ENCODE results near the gene ZNF550. TPM values are rescaled to one million over a fixed set of nuclear protein-coding genes. Genes with fewer than 3 reads are reported as not detected.

The ZNF550 gene
- total RNA-seq, 2 experiments from 2014 or later = 15.7 to 20.0 TPM

DNA sequence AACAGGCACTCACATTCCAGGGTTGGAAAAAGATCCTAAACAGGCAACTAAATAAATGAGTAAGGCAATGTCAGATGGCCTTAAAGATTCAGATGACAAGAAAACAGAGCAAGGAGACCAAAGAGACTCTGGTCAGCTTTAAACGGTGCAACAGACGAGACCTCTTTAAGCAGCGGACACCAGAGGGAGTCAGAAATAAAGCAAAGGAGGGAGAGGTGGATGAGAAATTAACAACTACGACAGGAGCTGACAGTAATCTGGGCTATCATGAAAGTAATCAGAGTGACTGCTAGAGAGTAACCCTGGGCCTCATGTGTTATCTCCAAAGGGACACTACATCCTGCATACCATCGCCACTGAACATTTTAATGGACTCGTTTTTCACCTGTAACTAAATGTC is 1.1 kb downstream of the ZNF550 start:
- DNase-seq = no peak
- Histone ChIP-seq H3K36me3 (ENCODE audit: insufficient read depth, low read length) (peaks cover 27% of the 10 kb centered on the region), H3K4me1 (ENCODE audit: insufficient read depth, low read length) (peaks cover 25% of the 10 kb centered on the region), H3K4me3 (ENCODE audit: low read length) (peak overlapping the region; percentile 94), H3K27me3 (ENCODE audit: control insufficient read depth in 1 of 2, insufficient read depth in 2 of 2, low read length in 2 of 2) (peaks cover 0 to 5% of the 10 kb centered on the region in 2 experiments), H3K9me3 (ENCODE audit: control insufficient read depth in 1 of 2, insufficient read depth in 1 of 2, low read length in 2 of 2) (peaks cover 20 to 34% of the 10 kb centered on the region in 2 experiments), H3K27ac (ENCODE audit: low read depth in 1 of 2, low read length in 2 of 2) (no peak overlapping the region)
- ChIA-PET POLR2A (interaction anchor here (1.1 to 1.6 kb wide), 4 partner anchors 20 to 168 kb away, joined by 3 to 6 read pairs (median 4); partner anchors contain the start of genes ZNF416 and ZNF773), CTCF (interaction anchor here (1.1 kb wide), 1 partner anchor 20 kb away, joined by 4 read pairs; the partner anchor contains the start of gene ZNF416)
- peak overlapping the region; percentile 95 for H3K4me3 Mint-ChIP-seq
- peaks cover 9% of the 10 kb centered on the region for H3K27me3 Mint-ChIP-seq
- TF ChIP-seq CTCF (IDR thresholded peaks at IDR 0.05) = no peak
- H3K4me1 Mint-ChIP-seq (ENCODE audit: low read depth) = peaks cover 34% of the 10 kb centered on the region
- peaks cover 16% of the 10 kb centered on the region for H3K9me3 Mint-ChIP-seq
- H3K36me3 Mint-ChIP-seq (ENCODE audit: low read depth) = peaks cover 85% of the 10 kb centered on the region
- peak overlapping the region; percentile 64 for H3K27ac Mint-ChIP-seq
- intact Hi-C loops (cut with DNase I, micrococcal nuclease) = loop anchor here (2.0 kb wide), 5 partner anchors 32 to 148 kb away; partner anchors contain the start of genes ZNF549 (in 2 of the 2), ZNF17 (in 1 of the 2), ZNF749 (in 1 of the 2) and ZNF773 (in 1 of the 2)
- no peak for ATAC-seq (ENCODE audit: poor library complexity)

GRCh38 chr19:57557659-57558058 is 2.0 kb downstream of the ZNF550 start:
- no peak for TF ChIP-seq CTCF (IDR thresholded peaks at IDR 0.05)
- ChIA-PET POLR2A (interaction anchor here (1.6 kb wide), 1 partner anchor 21 kb away, joined by 6 read pairs; the partner anchor contains the start of gene ZNF416), CTCF (no interaction called here)
- ATAC-seq (ENCODE audit: poor library complexity) (no peak), DNase-seq (no peak)
- no peak overlapping the region for H3K4me3 ChIP-seq (ENCODE audit: low read length)
- H3K4me1 Mint-ChIP-seq (ENCODE audit: low read depth) = peaks cover 34% of the 10 kb centered on the region
- peak overlapping the region; percentile 95 for H3K4me3 Mint-ChIP-seq
- intact Hi-C loops (cut with DNase I, micrococcal nuclease) = loop anchor here (2.0 kb wide), 5 partner anchors 31 to 147 kb away; partner anchors contain the start of genes ZNF549 (in 2 of the 2), ZNF17 (in 1 of the 2), ZNF749 (in 1 of the 2) and ZNF773 (in 1 of the 2)
- peaks cover 25 to 35% of the 10 kb centered on the region in 2 experiments for H3K9me3 ChIP-seq (ENCODE audit: control insufficient read depth in 1 of 2, insufficient read depth in 1 of 2, low read length in 2 of 2)
- H3K36me3 Mint-ChIP-seq (ENCODE audit: low read depth) = peaks cover 90% of the 10 kb centered on the region
- H3K9me3 Mint-ChIP-seq = peaks cover 15% of the 10 kb centered on the region
- no peak overlapping the region for H3K27ac ChIP-seq (ENCODE audit: low read depth in 1 of 2, low read length in 2 of 2)
- H3K36me3 ChIP-seq (ENCODE audit: insufficient read depth, low read length) = peaks cover 35% of the 10 kb centered on the region
- peak overlapping the region; percentile 64 for H3K27ac Mint-ChIP-seq
- H3K4me1 ChIP-seq (ENCODE audit: insufficient read depth, low read length) = peaks cover 25% of the 10 kb centered on the region
- H3K27me3 Mint-ChIP-seq = peaks cover 9% of the 10 kb centered on the region
- peaks cover 0 to 5% of the 10 kb centered on the region in 2 experiments for H3K27me3 ChIP-seq (ENCODE audit: control insufficient read depth in 1 of 2, insufficient read depth in 2 of 2, low read length in 2 of 2)

DNA sequence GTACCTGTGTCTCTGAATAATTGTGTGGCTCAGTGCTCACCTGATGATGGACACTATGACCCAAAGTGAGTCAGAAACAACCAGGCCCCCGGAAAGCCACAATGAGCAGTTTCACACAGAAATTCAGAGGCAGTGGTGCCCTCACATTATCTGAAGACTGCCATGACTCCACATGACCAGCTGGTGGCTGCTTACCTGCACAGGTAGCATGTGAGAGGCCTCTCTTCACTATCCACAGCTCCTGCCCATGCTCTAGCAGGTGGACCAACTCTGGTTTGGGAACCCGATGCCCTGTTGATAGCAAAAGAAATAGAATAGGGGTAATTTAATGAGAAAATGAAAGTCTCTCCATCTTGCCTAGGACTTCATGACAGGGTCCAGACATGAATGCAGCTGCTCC is 7.2 kb downstream of the ZNF550 start:
- no peak overlapping the region for H3K27ac Mint-ChIP-seq
- no peak for ATAC-seq (ENCODE audit: poor library complexity)
- ChIA-PET CTCF (no interaction called here), POLR2A (no interaction called here)
- peaks cover 100% of the 10 kb centered on the region for H3K36me3 Mint-ChIP-seq (ENCODE audit: low read depth)
- TF ChIP-seq CTCF (IDR thresholded peaks at IDR 0.05) = no peak
- H3K27ac ChIP-seq (ENCODE audit: low read depth in 1 of 2, low read length in 2 of 2) = no peak overlapping the region
- H3K27me3 ChIP-seq (ENCODE audit: control insufficient read depth in 1 of 2, insufficient read depth in 2 of 2, low read length in 2 of 2) = no peaks in the 10 kb centered on the region
- peaks cover 12% of the 10 kb centered on the region for H3K4me1 Mint-ChIP-seq (ENCODE audit: low read depth)
- H3K4me1 ChIP-seq (ENCODE audit: insufficient read depth, low read length) = no peaks in the 10 kb centered on the region
- peaks cover 59 to 76% of the 10 kb centered on the region in 2 experiments for H3K9me3 ChIP-seq (ENCODE audit: control insufficient read depth in 1 of 2, insufficient read depth in 1 of 2, low read length in 2 of 2)
- H3K4me3 Mint-ChIP-seq = no peak overlapping the region
- H3K9me3 Mint-ChIP-seq = peaks cover 23% of the 10 kb centered on the region
- peaks cover 86% of the 10 kb centered on the region for H3K36me3 ChIP-seq (ENCODE audit: insufficient read depth, low read length)
- DNase-seq = no peak
- no peak overlapping the region for H3K4me3 ChIP-seq (ENCODE audit: low read length)
- intact Hi-C loops (cut with DNase I, micrococcal nuclease) = no loop called here
- H3K27me3 Mint-ChIP-seq = no peaks in the 10 kb centered on the region

Data from CD4-positive, alpha-beta T cell (primary cell).